GM21526 (cell line): ENCODE data around the gene HMCN2.
"Not testable (repeated sequence)": the region's sequence is repeated elsewhere in the genome, so short reads cannot be mapped to it uniquely, and the experiment has no call there.

Experiments
- ATAC-seq: cut with Tn5 transposase; IDR thresholded peaks from one replicate; pipeline ENCODE4 v1.9.1; 2021; ENCODE audit warnings: moderate library complexity; ENCODE audit not compliant: unreplicated experiment, low FRiP score

The HMCN2 gene

DNA sequence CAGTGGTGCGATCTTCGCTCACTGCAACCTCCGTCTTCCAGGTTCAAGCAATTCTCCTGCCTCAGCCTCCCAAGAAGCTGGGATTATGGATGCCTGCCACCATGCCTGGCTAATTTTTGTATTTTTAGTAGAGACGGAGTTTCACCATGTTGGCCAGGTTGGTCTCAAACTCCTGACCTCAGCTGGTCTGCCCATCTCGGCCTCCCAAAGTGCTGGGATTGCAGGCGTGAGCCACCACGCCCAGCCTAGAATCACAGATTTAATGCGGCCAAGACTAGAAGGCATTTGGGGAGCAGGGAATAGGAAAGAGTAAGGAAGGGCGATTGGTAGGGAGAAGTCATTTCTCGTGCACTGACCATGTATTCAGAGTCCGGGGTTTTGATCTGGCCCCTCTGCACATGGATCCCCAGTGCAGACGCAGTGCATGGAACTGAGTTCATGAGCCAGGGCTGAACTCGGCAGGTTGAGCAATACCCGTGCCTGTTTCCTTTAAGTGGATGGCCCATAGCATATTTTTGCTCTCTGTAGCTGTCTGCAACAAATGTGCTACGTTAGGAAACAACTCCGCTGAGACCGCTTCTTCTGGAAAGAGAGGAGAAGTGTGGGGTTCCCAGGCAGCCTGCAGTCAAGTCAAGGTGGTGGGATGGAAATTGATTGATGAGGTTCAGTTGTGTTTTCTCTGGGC, 3.4 kb upstream of the HMCN2 start:
- no peak for ATAC-seq

GRCh38 chr9:130262771-130263170, 2.8 kb upstream of the HMCN2 start:
- no peak for ATAC-seq

DNA sequence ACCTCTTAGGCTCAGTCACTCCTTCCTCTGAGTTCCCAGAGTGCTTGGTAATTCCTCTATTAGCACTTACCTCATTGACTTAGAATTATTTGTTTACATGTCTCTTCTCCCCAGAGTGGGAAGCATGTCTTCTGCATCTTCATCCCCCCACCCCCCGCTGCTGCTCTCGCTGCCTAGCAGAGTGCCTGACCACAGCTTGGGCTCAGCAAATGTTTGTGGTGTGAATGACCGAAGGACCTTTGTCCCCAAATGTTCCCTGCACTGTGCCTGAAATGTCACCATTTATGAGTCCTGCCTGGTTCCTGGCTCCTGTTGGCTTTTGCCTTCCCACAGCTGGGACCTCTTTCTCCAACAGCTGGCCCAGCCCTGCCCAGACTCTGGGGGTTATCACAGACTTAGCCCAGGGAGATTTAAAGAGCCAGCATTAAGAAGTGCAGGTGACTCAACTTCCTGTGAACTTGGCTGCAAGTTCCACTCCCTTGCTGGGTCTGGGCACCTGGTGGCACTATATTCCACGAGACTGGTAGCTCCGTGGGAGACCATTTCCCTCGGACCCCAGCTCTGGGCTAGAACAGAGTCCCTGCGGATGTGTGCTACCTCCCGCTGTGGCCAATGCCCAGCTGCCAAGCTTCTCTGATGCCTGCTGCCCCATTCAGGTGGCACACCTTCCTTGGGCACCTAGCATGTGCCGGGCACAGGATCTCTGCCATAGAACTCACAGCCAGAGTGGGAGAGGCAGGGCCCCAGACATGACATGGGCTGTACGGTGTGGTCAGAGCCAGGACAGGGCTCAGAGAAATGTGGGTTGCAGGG, 1.8 kb upstream of the HMCN2 start:
- ATAC-seq, result no peak

GRCh38 chr9:130264414-130265350, 878 bp upstream of the HMCN2 start:
- ATAC-seq, result no peak

- ATAC-seq, result no peak
Observed at GRCh38 chr9:130266236-130267098, 907 bp downstream of the HMCN2 start.

- ATAC-seq, result no peak
Observed at GRCh38 chr9:130267930-130268329, 2.4 kb downstream of the HMCN2 start.

DNA sequence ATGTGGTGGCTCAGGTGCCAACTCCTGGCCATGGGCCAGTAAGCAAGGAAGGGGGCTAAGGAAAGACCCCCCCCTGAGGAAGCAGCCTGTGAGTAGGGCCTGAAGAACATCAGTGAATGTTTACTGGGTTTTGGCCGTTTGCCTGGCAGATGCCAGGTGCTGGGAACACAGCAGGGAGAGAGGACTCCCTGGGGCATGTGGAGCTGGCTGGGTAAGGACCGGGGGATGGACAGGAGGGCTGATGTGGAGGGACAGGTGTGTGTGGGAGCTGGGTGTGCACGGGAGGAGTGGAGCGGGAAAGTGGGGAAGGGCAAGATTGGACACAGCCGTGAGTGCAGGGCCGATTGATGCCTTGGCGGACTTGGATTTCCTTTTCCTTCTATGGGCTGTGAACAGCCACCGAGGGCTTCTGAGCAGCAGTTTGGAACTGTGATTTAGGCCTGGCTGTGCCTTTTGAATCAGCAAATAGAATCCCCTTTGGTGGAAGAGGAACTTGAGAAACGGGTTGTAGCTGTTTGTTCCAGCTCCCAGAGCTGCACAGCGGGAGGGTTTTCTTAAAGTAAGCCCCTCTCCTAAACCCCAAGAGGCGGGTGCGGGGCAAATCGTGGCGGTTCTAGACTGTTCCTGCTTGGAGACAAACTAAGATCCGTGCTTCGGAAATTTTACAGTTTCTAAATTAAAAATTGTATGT, 3.1 kb downstream of the HMCN2 start:
- no peak for ATAC-seq

- no peak for ATAC-seq
Observed at GRCh38 chr9:130271473-130271872, 5.9 kb downstream of the HMCN2 start.

- ATAC-seq, result no peak
Observed at GRCh38 chr9:130275156-130275555, 9.6 kb downstream of the HMCN2 start.

GRCh38 chr9:130276121-130276520, 10.6 kb downstream of the HMCN2 start:
- ATAC-seq, result no peak

GRCh38 chr9:130276955-130277354, 11.4 kb downstream of the HMCN2 start:
- ATAC-seq, result no peak

GRCh38 chr9:130277525-130277924, 12.0 kb downstream of the HMCN2 start:
- not testable (repeated sequence) for ATAC-seq

DNA sequence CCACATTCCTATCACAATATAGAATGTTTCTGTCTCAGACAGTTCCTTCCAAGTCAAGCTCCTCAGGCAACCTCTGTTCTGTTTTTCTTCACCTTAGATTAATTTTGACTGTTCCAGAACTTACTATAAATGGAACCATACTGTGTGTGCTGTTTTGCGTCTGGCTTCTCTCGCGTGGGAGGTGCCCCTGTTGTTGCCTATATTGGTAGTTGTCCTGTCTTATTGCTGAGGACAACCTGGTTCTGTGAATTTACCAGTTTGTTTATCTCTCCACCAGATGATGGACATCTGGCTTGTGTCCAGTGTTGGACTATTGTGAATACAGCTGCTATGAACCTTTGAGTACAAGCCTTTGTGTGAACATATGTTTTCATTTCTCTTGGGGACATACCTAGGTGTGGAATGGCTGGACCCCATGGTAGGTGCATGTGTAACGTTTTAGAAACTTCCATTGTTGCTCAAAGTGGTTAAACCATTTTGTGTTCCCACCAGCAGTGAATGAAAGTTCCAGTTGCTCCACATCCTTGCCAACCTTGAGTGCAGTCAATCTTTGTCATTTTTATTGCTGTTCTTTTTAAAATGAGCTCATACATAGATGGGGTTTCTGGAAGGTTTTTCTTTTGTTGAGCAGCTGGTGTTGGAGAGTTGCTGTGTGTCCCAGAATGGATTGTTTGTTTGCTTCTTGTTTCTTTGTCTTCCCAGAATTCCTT, 18.1 kb downstream of the HMCN2 start:
- no peak for ATAC-seq

DNA sequence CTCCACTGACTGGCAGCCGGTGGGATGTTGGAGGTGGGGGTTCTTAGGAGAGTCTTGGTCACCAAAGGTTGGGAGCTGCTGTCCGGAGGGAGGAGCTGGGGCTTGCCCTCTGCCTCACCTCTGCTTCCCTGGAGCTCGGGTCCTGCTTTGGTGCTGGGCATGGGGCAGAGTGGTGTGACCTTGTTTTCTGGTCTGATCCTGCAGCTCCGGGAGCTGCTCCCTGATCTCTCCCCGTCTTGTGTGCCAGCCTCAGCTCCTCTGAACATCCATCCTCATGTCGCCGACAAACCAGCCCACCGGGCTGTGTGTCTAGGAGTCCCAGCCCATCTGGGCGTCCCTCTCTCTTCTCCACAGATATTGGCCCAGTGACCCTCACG, 18.7 kb downstream of the HMCN2 start:
- no peak for ATAC-seq

DNA sequence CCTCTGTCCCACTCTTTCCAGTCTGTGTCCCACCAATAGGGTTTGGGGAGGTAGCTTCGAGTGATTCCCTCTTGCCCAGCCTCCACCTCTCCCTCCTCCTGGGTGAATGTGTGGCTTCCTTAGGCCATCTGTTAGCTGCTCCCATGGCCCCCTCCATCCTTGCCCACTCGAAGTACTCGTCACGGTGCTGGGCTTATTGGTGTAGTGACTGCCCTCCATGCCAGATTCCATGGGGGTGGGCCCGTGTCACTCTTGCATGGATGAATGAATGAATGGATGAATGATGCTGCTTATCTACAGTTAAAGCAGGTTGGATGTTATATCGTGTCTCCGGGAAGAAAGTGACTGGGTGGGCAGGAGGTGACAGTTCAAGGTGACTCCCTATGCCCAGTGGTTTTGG, 19.1 kb downstream of the HMCN2 start:
- ATAC-seq, result no peak

GRCh38 chr9:130285271-130285670, 19.7 kb downstream of the HMCN2 start:
- no peak for ATAC-seq

- ATAC-seq, result no peak
Observed at GRCh38 chr9:130286072-130286770, 20.7 kb downstream of the HMCN2 start.

GRCh38 chr9:130286781-130287428, 21.3 kb downstream of the HMCN2 start:
- ATAC-seq, result no peak
